Fibroblast of peridontal ligament (primary cell): Measurements from ENCODE around the gene GPR78.
"Not testable (repeated sequence)": the region's sequence is repeated elsewhere in the genome, so short reads cannot be mapped to it uniquely, and the experiment has no call there.

ENCODE experiments used
- DNase-seq: peaks from one replicate; pipeline ENCODE4 v3.0.0-alpha.2; 2010; ENCODE audit errors: extremely low read depth

The GPR78 gene

GRCh38 chr4:8615921-8616787 is 36.0 kb downstream of the GPR78 start:
- no peak for DNase-seq

- no peak for DNase-seq
These were observed 36.6 kb downstream of the GPR78 start for GRCh38 chr4:8616831-8617230.

GRCh38 chr4:8617486-8618040 is 37.4 kb downstream of the GPR78 start:
- no peak for DNase-seq

GRCh38 chr4:8618421-8618820 is 38.2 kb downstream of the GPR78 start:
- no peak for DNase-seq

GRCh38 chr4:8618961-8619720 is 38.9 kb downstream of the GPR78 start:
- no peak for DNase-seq

- DNase-seq, result not testable (repeated sequence)
These were observed 40.9 kb downstream of the GPR78 start for GRCh38 chr4:8621135-8621534.

GRCh38 chr4:8624601-8625272 is 44.5 kb downstream of the GPR78 start:
- DNase-seq, result not testable (repeated sequence)

- DNase-seq, result not testable (repeated sequence)
These were observed 50.2 kb downstream of the GPR78 start for GRCh38 chr4:8630240-8630905.

- DNase-seq, result not testable (repeated sequence)
These were observed 51.7 kb downstream of the GPR78 start for GRCh38 chr4:8631896-8632295.

- not testable (repeated sequence) for DNase-seq
These were observed 54.6 kb downstream of the GPR78 start for GRCh38 chr4:8634773-8635172.

- DNase-seq, result not testable (repeated sequence)
These were observed 55.8 kb downstream of the GPR78 start for GRCh38 chr4:8635897-8636554.
